ENCODE measurements around the gene GABRG3. TPM values are rescaled to one million over a fixed set of nuclear protein-coding genes. Genes with fewer than 3 reads are reported as not detected.

Gene GABRG3
- total and polyA plus RNA-seq, 2 donors (not counting 3 experiments of a cell fraction or from before 2014, with no cell fraction given), result not detected

- no peaks in the 10 kb centered on the region for H3K79me2 ChIP-seq (ENCODE audit: control insufficient read depth, insufficient read depth, low read length)
- DNase-seq (ENCODE audit: low read depth, low spot score) (no peak), FAIRE-seq (no peak)
- CTCF ChIA-PET, result no interaction called here
- H3K4me2 ChIP-seq (ENCODE audit: insufficient read depth, low read length), result no peak overlapping the region
- POLR2A ChIA-PET, result no interaction called here
- no peak for TF ChIP-seq GATA2 (IDR thresholded peaks at IDR 0.05; ENCODE audit: insufficient read depth, insufficient read length, low read depth, low read length)
- H4K20me1 ChIP-seq (replicated peaks; ENCODE audit: control insufficient read depth, extremely low read depth, insufficient read depth, low read length), result no peaks in the 10 kb centered on the region
- peaks cover 9% of the 10 kb centered on the region for H3K9me3 ChIP-seq (replicated peaks; ENCODE audit: control insufficient read depth, insufficient read depth, low read length)
- no peaks in the 10 kb centered on the region for H3K36me3 ChIP-seq (ENCODE audit: control insufficient read depth in 2 of 2, extremely low read depth in 1 of 2, insufficient read depth in 2 of 2, low read length in 2 of 2)
- no peaks in the 10 kb centered on the region for H3K4me1 ChIP-seq (ENCODE audit: control insufficient read depth, extremely low read depth, insufficient read depth, low read length)
- no peak overlapping the region for H3K27ac ChIP-seq (ENCODE audit: insufficient read depth, low read depth, low read length)
- intact Hi-C loops (cut with micrococcal nuclease), result no loop called here
- no peak overlapping the region for H3K4me3 ChIP-seq (replicated peaks in 1 of 3; ENCODE audit: insufficient read depth in 1 of 3, low read depth in 1 of 3, low read length in 3 of 3)
- no peak overlapping the region for H2AFZ ChIP-seq (ENCODE audit: low read depth, low read length)
- H3K27me3 ChIP-seq (ENCODE audit: control insufficient read depth in 2 of 2, insufficient read depth in 2 of 2, low read length in 2 of 2), result no peaks in the 10 kb centered on the region
- dilution Hi-C loops (cut with MboI; ENCODE audit: extremely low pct_ligation_motif_present, low sequenced_read_pairs), result no loop called here
- H3K9ac ChIP-seq (replicated peaks; ENCODE audit: extremely low read depth, insufficient read depth, low read length), result no peak overlapping the region
- H3K9me1 ChIP-seq (replicated peaks; ENCODE audit: control insufficient read depth, extremely low read depth, insufficient read depth, low read length), result no peaks in the 10 kb centered on the region
- BruUV-seq (replicated peaks), result no TSS peak
These were observed 528.7 kb downstream of the GABRG3 start for GRCh38 chr15:27499719-27500118.

DNA sequence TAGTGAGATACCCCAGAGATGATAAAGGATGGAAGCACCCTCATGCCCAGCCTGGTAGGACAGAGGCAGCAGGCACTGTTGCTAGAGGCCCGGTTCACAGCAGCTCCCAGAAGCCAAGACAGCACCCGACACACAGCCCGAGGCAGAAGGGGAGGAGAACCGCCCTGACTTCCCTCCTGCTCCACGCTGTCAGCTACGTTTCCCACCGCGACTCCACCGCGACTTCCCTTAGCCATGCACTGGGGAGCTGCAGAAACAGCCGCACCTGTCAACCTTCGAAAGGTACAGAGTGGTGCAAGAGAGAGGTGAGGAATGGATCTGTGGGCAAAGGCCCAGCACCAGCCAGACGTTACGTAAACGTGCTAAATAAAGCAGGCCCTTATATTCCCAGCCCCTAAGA lies 529.2 kb downstream of the GABRG3 start:
- H3K9me3 ChIP-seq (replicated peaks; ENCODE audit: control insufficient read depth, insufficient read depth, low read length), result peaks cover 9% of the 10 kb centered on the region
- no peak overlapping the region for H3K9ac ChIP-seq (replicated peaks; ENCODE audit: extremely low read depth, insufficient read depth, low read length)
- no peaks in the 10 kb centered on the region for H3K9me1 ChIP-seq (replicated peaks; ENCODE audit: control insufficient read depth, extremely low read depth, insufficient read depth, low read length)
- TF ChIP-seq JUN (IDR thresholded peaks at IDR 0.05; ENCODE audit: borderline replicate concordance, insufficient read depth, insufficient read length, low read depth) (no peak), GATA2 (IDR thresholded peaks at IDR 0.05; ENCODE audit: insufficient read depth, insufficient read length, low read depth, low read length) (no peak), EZH2 (IDR thresholded peaks at IDR 0.05; ENCODE audit: borderline replicate concordance, low read depth, low read length, severe bottlenecking) (no peak), POLR2A (IDR thresholded peaks at IDR 0.05; ENCODE audit: low read depth, low read length) (no peak), MYC (IDR thresholded peaks at IDR 0.05; ENCODE audit: low read depth, low read length) (no peak), CTCF (IDR thresholded peaks at IDR 0.05; ENCODE audit: extremely low read depth in 1 of 2, insufficient read depth in 1 of 2, low read depth in 1 of 2, low read length in 2 of 2) (no peak), POLR2AphosphoS5 (IDR thresholded peaks at IDR 0.05; ENCODE audit: insufficient read depth, low read depth, low read length) (no peak), FOS (IDR thresholded peaks at IDR 0.05; ENCODE audit: borderline replicate concordance, insufficient read depth, low read length) (no peak)
- TF ChIP-seq, protein P1, sequence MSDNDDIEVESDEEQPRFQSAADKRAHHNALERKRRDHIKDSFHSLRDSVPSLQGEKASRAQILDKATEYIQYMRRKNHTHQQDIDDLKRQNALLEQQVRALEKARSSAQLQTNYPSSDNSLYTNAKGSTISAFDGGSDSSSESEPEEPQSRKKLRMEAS (IDR thresholded peaks at IDR 0.05; ENCODE audit: insufficient read depth, insufficient read length), result no peak
- no TSS peak for BruUV-seq (replicated peaks)
- no peak for DNase-seq (ENCODE audit: low read depth, low spot score)
- no peak overlapping the region for H3K27ac ChIP-seq (ENCODE audit: insufficient read depth, low read depth, low read length)
- H4K20me1 ChIP-seq (replicated peaks; ENCODE audit: control insufficient read depth, extremely low read depth, insufficient read depth, low read length), result no peaks in the 10 kb centered on the region
- dilution Hi-C loops (cut with MboI; ENCODE audit: extremely low pct_ligation_motif_present, low sequenced_read_pairs), result no loop called here
- no peaks in the 10 kb centered on the region for H3K36me3 ChIP-seq (ENCODE audit: control insufficient read depth in 2 of 2, extremely low read depth in 1 of 2, insufficient read depth in 2 of 2, low read length in 2 of 2)
- H3K27me3 ChIP-seq (ENCODE audit: control insufficient read depth in 2 of 2, insufficient read depth in 2 of 2, low read length in 2 of 2), result no peaks in the 10 kb centered on the region
- ChIA-PET POLR2A (no interaction called here), CTCF (no interaction called here)
- intact Hi-C loops (cut with micrococcal nuclease), result no loop called here
- no peaks in the 10 kb centered on the region for H3K4me1 ChIP-seq (ENCODE audit: control insufficient read depth, extremely low read depth, insufficient read depth, low read length)
- no peak overlapping the region for H3K4me2 ChIP-seq (ENCODE audit: insufficient read depth, low read length)
- H2AFZ ChIP-seq (ENCODE audit: low read depth, low read length), result no peak overlapping the region
- H3K4me3 ChIP-seq (replicated peaks in 1 of 3; ENCODE audit: insufficient read depth in 1 of 3, low read depth in 1 of 3, low read length in 3 of 3), result no peak overlapping the region
- no peaks in the 10 kb centered on the region for H3K79me2 ChIP-seq (ENCODE audit: control insufficient read depth, insufficient read depth, low read length)
- FAIRE-seq, result no peak

Data from endothelial cell of umbilical vein (primary cell).